Ishikawa (cell line): Measurements from ENCODE around the gene ATP5F1D.

ENCODE experiments used
- CEBPB ChIP-seq: IDR thresholded peaks from 2 replicates; pipeline ENCODE4 v1.6.1; 2012
- CREB1 ChIP-seq: IDR thresholded peaks from 2 replicates; pipeline ENCODE4 v1.6.1; 2012; ENCODE audit warnings: low read depth
- EGR1 ChIP-seq: IDR thresholded peaks from 2 replicates; pipeline ENCODE4 v1.6.1; 2012
- EP300 ChIP-seq: IDR thresholded peaks from 2 replicates; pipeline ENCODE4 v1.6.1; 2012; ENCODE audit warnings: borderline replicate concordance
- FOXM1 ChIP-seq: IDR thresholded peaks from 2 replicates; pipeline ENCODE4 v1.6.1; 2012; ENCODE audit warnings: low read depth, borderline replicate concordance
- MAX ChIP-seq: IDR thresholded peaks from 2 replicates; pipeline ENCODE4 v1.6.1; 2012
- NFIC ChIP-seq: IDR thresholded peaks from 2 replicates; pipeline ENCODE4 v1.6.1; 2012
- RAD21 ChIP-seq: IDR thresholded peaks from 2 replicates; pipeline ENCODE4 v1.6.1; 2012; ENCODE audit warnings: low read depth
- REST ChIP-seq: IDR thresholded peaks from 2 replicates; pipeline ENCODE4 v1.6.1; 2012; ENCODE audit warnings: low read depth, mild to moderate bottlenecking
- TAF1 ChIP-seq: IDR thresholded peaks from 2 replicates; pipeline ENCODE4 v1.6.1; 2012; ENCODE audit warnings: low read depth, mild to moderate bottlenecking
- TCF12 ChIP-seq: IDR thresholded peaks from 2 replicates; pipeline ENCODE4 v1.6.1; 2012; ENCODE audit warnings: low read depth
- TEAD4 ChIP-seq: IDR thresholded peaks from 2 replicates; pipeline ENCODE4 v1.6.1; 2012
- USF1 ChIP-seq: IDR thresholded peaks from 2 replicates; pipeline ENCODE4 v1.6.1; 2012
- YY1 ChIP-seq: IDR thresholded peaks from 2 replicates; pipeline ENCODE4 v1.6.1; 2012; ENCODE audit warnings: low read depth
- ZBTB7A ChIP-seq: IDR thresholded peaks from 2 replicates; pipeline ENCODE4 v1.6.1; 2012; ENCODE audit warnings: low read depth

The ATP5F1D gene

GRCh38 chr19:1243768-1244692 is 2.5 kb downstream of the ATP5F1D start:
- TF ChIP-seq TCF12 (0 out of 2 replicates have a peak, but pooled peaks have one; percentile 11), MAX (no peak), CEBPB (no peak), TAF1 (no peak), ZBTB7A (peak; percentile 91), EP300 (no peak), RAD21 (peak; percentile 83)

GRCh38 chr19:1244693-1245451 is 3.3 kb downstream of the ATP5F1D start:
- TF ChIP-seq FOXM1: no peak
- no peak for TF ChIP-seq CREB1
- peak; percentile 44 for TF ChIP-seq NFIC
- no peak for TF ChIP-seq REST
- no peak for TF ChIP-seq RAD21
- TF ChIP-seq CEBPB: no peak
- no peak for TF ChIP-seq TEAD4
- TF ChIP-seq YY1: no peak
- TF ChIP-seq EGR1: no peak; the same call in 1 of the 2 replicates
- no peak for TF ChIP-seq MAX
- no peak for TF ChIP-seq TAF1
- 0 out of 2 replicates have a peak, but pooled peaks have one; percentile 10 for TF ChIP-seq EP300
- TF ChIP-seq ZBTB7A: peak; percentile 4; the same call in 1 of the 2 replicates
- TF ChIP-seq USF1: no peak
- peak; percentile 28; the same call in 1 of the 2 replicates for TF ChIP-seq TCF12

- TF ChIP-seq EGR1 (no peak), TEAD4 (no peak), USF1 (no peak), EP300 (no peak), YY1 (no peak), TCF12 (peak; percentile 55), CEBPB (no peak), CREB1 (no peak), ZBTB7A (no peak; the same call in 1 of the 2 replicates), FOXM1 (no peak), MAX (peak; percentile 49), TAF1 (no peak), NFIC (no peak), RAD21 (no peak), REST (no peak)
Observed at GRCh38 chr19:1245494-1246264, 4.1 kb downstream of the ATP5F1D start.

- TF ChIP-seq TCF12 (peak; percentile 24), NFIC (peak; percentile 17; the same call in 1 of the 2 replicates), MAX (0 out of 2 replicates have a peak, but pooled peaks have one; percentile 0)
Observed at GRCh38 chr19:1246265-1247087, 4.9 kb downstream of the ATP5F1D start.
